Endodermal cell (in vitro differentiated cells): ENCODE measurements around the gene NXPH3. TPM values are rescaled to one million over a fixed set of nuclear protein-coding genes. Genes with fewer than 3 reads are reported as not detected.
A peak's percentile ranks its signal among the peaks of the same experiment; 100 is the strongest.

Source experiments
- DNase-seq: peaks from one replicate; pipeline ENCODE4 v3.0.0-alpha.2; 2017
- H3K27ac ChIP-seq: 2 replicates; pipeline ENCODE4 v1.5.1; 2013; ENCODE audit warnings: mild to moderate bottlenecking, low read depth, low read length, moderate library complexity
- H3K27me3 ChIP-seq: 2 replicates; pipeline ENCODE4 v1.6.1; 2013; ENCODE audit warnings: mild to moderate bottlenecking, low read length, moderate library complexity; ENCODE audit not compliant: insufficient read depth, control insufficient read depth, poor library complexity, severe bottlenecking
- H3K36me3 ChIP-seq: 2 replicates; pipeline ENCODE4 v1.7.0; 2013; ENCODE audit warnings: mild to moderate bottlenecking, low read length, moderate library complexity; ENCODE audit not compliant: control insufficient read depth, insufficient read depth
- H3K4me1 ChIP-seq: one replicate; pipeline ENCODE4 v1.7.0; 2013; ENCODE audit warnings: low read length; ENCODE audit not compliant: control insufficient read depth, insufficient read depth
- H3K4me3 ChIP-seq: 2 replicates; pipeline ENCODE4 v1.5.1; 2013; ENCODE audit warnings: mild to moderate bottlenecking, low read length, moderate library complexity
- H3K9ac ChIP-seq: 2 replicates; pipeline ENCODE4 v1.6.1; 2013; ENCODE audit warnings: mild to moderate bottlenecking, low read length, moderate library complexity; ENCODE audit not compliant: poor library complexity, severe bottlenecking; ENCODE audit errors: extremely low read depth
- H3K9me3 ChIP-seq: 2 replicates; pipeline ENCODE4 v1.6.1; 2013; ENCODE audit warnings: mild to moderate bottlenecking, low read length, moderate library complexity; ENCODE audit not compliant: control insufficient read depth
- H3K27ac Mint-ChIP-seq: 2 replicates; pipeline ENCODE4 v1.8.0; 2020; ENCODE audit warnings: mixed read lengths
- H3K27me3 Mint-ChIP-seq: 2 replicates; pipeline ENCODE4 v1.8.0; 2021; ENCODE audit warnings: mild to moderate bottlenecking, mixed read lengths; ENCODE audit not compliant: insufficient read depth
- H3K36me3 Mint-ChIP-seq: 2 replicates; pipeline ENCODE4 v1.8.0; 2020; ENCODE audit warnings: low read depth, mixed read lengths
- H3K4me1 Mint-ChIP-seq: 2 replicates; pipeline ENCODE4 v1.8.0; 2020; ENCODE audit warnings: mixed read lengths
- H3K4me3 Mint-ChIP-seq: 2 replicates; pipeline ENCODE4 v1.8.0; 2020; ENCODE audit warnings: mild to moderate bottlenecking, moderate library complexity, mixed read lengths
- H3K9me3 Mint-ChIP-seq: 2 replicates; pipeline ENCODE4 v1.8.0; 2020; ENCODE audit warnings: mild to moderate bottlenecking, mixed read lengths
- WGBS, 2 experiments: methylation state at CpG; one replicate each; pipeline versions ENCODE4 v1.1.5 to v1.1.7; 2013; ENCODE audit warnings: missing lambda C conversion rate in 2 of 2, mixed read lengths in 1 of 2; ENCODE audit not compliant: insufficient coverage in 1 of 2, insufficient read length in 1 of 2; 5-methylcytosine and 5-hydroxymethylcytosine counted together
- total RNA-seq, 2 donors: library from RNA; stranded (reverse); fragmentation: NEBNext Ultra II Directional in 1 of 2; extraction: Animal tissue kit (Norgen Biotek cat#: 25700) in 1 of 2; gene quantifications; 2 replicates in 1 of 2; 3 replicates in 1 of 2; pipeline ENCODE4 v1.2.1, GENCODE V29; 2021
- TF ChIP-seq, protein P1 (sequence below): fragments of 200-600 bp; sonication (generic); conservative IDR thresholded peaks from 2 replicates; pipeline ENCODE4 v1.5.0; 2021; ENCODE audit warnings: antibody characterized with exemption, mild to moderate bottlenecking

NXPH3 gene
- total RNA-seq, 2 donors from 2014 or later, result 3.0 to 5.9 TPM

GRCh38 chr17:49587366-49588073 is 11.8 kb downstream of the NXPH3 start:
- Mint-ChIP-seq H3K27ac (no peak overlapping the region), H3K4me1 (no peaks in the 10 kb centered on the region), H3K4me3 (no peak overlapping the region), H3K36me3 (peaks cover 8% of the 10 kb centered on the region), H3K9me3 (no peaks in the 10 kb centered on the region), H3K27me3 (no peaks in the 10 kb centered on the region)
- 88% methylated on average over 11 of the region's 12 CpGs; no CpG with 5 or more reads in 1 of the 2 experiments for WGBS, 2 experiments
- H3K9me3 ChIP-seq, result no peaks in the 10 kb centered on the region
- TF ChIP-seq, protein P1, sequence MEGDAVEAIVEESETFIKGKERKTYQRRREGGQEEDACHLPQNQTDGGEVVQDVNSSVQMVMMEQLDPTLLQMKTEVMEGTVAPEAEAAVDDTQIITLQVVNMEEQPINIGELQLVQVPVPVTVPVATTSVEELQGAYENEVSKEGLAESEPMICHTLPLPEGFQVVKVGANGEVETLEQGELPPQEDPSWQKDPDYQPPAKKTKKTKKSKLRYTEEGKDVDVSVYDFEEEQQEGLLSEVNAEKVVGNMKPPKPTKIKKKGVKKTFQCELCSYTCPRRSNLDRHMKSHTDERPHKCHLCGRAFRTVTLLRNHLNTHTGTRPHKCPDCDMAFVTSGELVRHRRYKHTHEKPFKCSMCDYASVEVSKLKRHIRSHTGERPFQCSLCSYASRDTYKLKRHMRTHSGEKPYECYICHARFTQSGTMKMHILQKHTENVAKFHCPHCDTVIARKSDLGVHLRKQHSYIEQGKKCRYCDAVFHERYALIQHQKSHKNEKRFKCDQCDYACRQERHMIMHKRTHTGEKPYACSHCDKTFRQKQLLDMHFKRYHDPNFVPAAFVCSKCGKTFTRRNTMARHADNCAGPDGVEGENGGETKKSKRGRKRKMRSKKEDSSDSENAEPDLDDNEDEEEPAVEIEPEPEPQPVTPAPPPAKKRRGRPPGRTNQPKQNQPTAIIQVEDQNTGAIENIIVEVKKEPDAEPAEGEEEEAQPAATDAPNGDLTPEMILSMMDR, result no peak
- no peak overlapping the region for H3K9ac ChIP-seq
- H3K4me3 ChIP-seq, result no peak overlapping the region
- no peaks in the 10 kb centered on the region for H3K4me1 ChIP-seq
- no peaks in the 10 kb centered on the region for H3K27me3 ChIP-seq
- no peaks in the 10 kb centered on the region for H3K36me3 ChIP-seq
- no peak for DNase-seq
- H3K27ac ChIP-seq, result no peak overlapping the region

GRCh38 chr17:49588312-49588711 is 12.6 kb downstream of the NXPH3 start:
- Histone ChIP-seq H3K4me1 (no peaks in the 10 kb centered on the region), H3K9ac (no peak overlapping the region), H3K4me3 (no peak overlapping the region), H3K27me3 (no peaks in the 10 kb centered on the region), H3K36me3 (no peaks in the 10 kb centered on the region), H3K27ac (no peak overlapping the region), H3K9me3 (no peaks in the 10 kb centered on the region)
- no peaks in the 10 kb centered on the region for H3K4me1 Mint-ChIP-seq
- 85 to 93% methylated on average over 6 to 8 of the region's 8 CpGs for WGBS, 2 experiments
- no peak overlapping the region for H3K4me3 Mint-ChIP-seq
- H3K27me3 Mint-ChIP-seq, result no peaks in the 10 kb centered on the region
- no peaks in the 10 kb centered on the region for H3K9me3 Mint-ChIP-seq
- TF ChIP-seq, protein P1, result no peak
- no peak overlapping the region for H3K27ac Mint-ChIP-seq
- DNase-seq, result no peak
- H3K36me3 Mint-ChIP-seq, result peaks cover 12% of the 10 kb centered on the region

DNA sequence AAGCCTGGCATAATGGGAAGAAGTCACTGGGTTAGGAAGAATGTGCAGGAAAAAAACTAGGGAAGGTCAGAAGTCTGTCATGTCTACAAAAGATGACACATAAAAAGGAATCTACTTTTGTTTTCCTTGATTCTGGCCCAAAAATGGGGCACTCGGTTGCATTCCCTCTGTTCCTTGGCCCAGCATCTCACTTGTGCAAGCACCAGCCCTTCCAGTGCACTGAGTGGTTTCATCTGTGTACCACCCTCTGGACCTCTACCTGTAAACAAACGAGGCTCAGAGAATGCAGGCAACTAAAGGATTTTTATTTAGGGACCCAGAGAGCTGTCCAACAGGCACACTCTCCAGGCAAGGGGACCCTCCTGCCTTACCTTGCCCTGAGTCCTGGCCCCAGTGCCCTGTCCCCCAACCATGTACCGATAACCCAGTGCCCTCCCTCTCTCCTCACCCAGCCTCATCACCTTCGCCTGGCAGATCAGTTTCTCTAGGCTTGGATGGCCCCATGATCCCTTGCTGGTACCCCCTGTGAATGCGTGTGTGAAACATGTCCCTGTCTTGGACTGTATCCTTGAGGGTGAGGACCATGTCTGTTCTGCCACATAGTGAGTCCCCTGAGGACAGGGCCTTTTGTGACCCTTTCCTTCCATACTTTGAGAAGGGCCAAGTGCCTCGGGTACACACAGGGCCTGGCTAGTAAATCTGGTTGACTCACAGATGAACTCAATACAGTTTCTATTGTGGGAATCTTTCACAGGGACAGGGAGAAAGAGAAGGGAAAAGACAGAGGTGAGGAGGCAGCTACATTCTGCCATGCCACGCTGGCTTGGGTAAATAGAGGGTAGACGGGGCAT is 13.3 kb downstream of the NXPH3 start:
- Mint-ChIP-seq H3K27ac (no peak overlapping the region), H3K9me3 (no peaks in the 10 kb centered on the region), H3K27me3 (no peaks in the 10 kb centered on the region), H3K4me1 (no peaks in the 10 kb centered on the region), H3K36me3 (peaks cover 12% of the 10 kb centered on the region), H3K4me3 (no peak overlapping the region)
- 85 to 97% methylated on average over 5 to 8 of the region's 8 CpGs for WGBS, 2 experiments
- Histone ChIP-seq H3K36me3 (no peaks in the 10 kb centered on the region), H3K9ac (no peak overlapping the region), H3K4me3 (no peak overlapping the region), H3K4me1 (no peaks in the 10 kb centered on the region), H3K9me3 (no peaks in the 10 kb centered on the region), H3K27ac (no peak overlapping the region), H3K27me3 (no peaks in the 10 kb centered on the region)
- TF ChIP-seq, protein P1, result no peak
- DNase-seq, result peak; percentile 41
